CD1c-positive myeloid dendritic cell (primary cell): ENCODE measurements around the gene DYRK3.

Source experiments
- DNase-seq: peaks from one replicate; pipeline ENCODE4 v3.0.0-alpha.2; 2016; ENCODE audit errors: extremely low spot score

Gene DYRK3

GRCh38 chr1:206684003-206684402 lies 48.7 kb downstream of the DYRK3 start:
- no peak for DNase-seq

GRCh38 chr1:206684478-206685333 lies 49.4 kb downstream of the DYRK3 start, which contains the start of gene MAPKAPK2:
Gene MAPKAPK2 (plus strand): TSS chr1:206684905. CDS start chr1:206685230, 325 bp downstream.
- peak; percentile 88 for DNase-seq

- peak; percentile 65 for DNase-seq
These were observed 50.0 kb downstream of the DYRK3 start for GRCh38 chr1:206685334-206685768.

- DNase-seq, result peak; percentile 94
These were observed 50.6 kb downstream of the DYRK3 start for GRCh38 chr1:206685769-206686477.

GRCh38 chr1:206686478-206687249 lies 51.3 kb downstream of the DYRK3 start:
- DNase-seq, result peak; percentile 40

GRCh38 chr1:206687251-206687914 lies 52.0 kb downstream of the DYRK3 start:
- DNase-seq, result no peak

GRCh38 chr1:206687915-206688442 lies 52.6 kb downstream of the DYRK3 start:
- peak; percentile 35 for DNase-seq

- DNase-seq, result no peak
These were observed 55.2 kb downstream of the DYRK3 start for GRCh38 chr1:206690516-206690915.

- DNase-seq, result no peak
These were observed 56.3 kb downstream of the DYRK3 start for GRCh38 chr1:206691604-206692003.

GRCh38 chr1:206693029-206693428 lies 57.7 kb downstream of the DYRK3 start:
- DNase-seq, result no peak

GRCh38 chr1:206693592-206693991 lies 58.3 kb downstream of the DYRK3 start:
- no peak for DNase-seq

GRCh38 chr1:206694171-206695124 lies 59.1 kb downstream of the DYRK3 start:
- DNase-seq, result no peak

GRCh38 chr1:206695733-206696132 lies 60.4 kb downstream of the DYRK3 start:
- no peak for DNase-seq

- peak; percentile 16 for DNase-seq
These were observed 61.7 kb downstream of the DYRK3 start for GRCh38 chr1:206696812-206697585.

- no peak for DNase-seq
These were observed 62.7 kb downstream of the DYRK3 start for GRCh38 chr1:206698011-206698410.
